ENCODE results near the gene DIAPH3. TPM values are rescaled to one million over a fixed set of nuclear protein-coding genes. Genes with fewer than 3 reads are reported as not detected.

Gene DIAPH3
- total RNA-seq, 1 experiment from 2014 or later: 27.6 TPM

DNA sequence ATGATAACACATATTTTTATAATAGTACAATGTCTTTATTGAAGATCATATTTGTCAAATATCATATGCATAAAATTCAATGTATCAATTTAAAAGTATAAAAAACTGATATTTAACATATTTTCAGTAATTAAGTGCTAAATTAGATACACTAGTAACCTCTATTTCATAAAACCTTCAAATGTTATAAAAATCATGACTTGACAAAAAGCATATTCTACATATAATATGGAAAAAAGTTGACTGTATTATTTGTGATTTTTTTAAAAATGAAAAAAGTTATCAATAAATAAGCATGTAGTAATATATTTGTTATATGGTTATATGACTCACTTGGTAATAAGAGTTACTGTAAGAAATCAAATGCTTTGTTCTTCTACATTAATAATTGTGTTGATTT is 356.9 kb downstream of the DIAPH3 start (continued):
- TF ChIP-seq, protein P1, sequence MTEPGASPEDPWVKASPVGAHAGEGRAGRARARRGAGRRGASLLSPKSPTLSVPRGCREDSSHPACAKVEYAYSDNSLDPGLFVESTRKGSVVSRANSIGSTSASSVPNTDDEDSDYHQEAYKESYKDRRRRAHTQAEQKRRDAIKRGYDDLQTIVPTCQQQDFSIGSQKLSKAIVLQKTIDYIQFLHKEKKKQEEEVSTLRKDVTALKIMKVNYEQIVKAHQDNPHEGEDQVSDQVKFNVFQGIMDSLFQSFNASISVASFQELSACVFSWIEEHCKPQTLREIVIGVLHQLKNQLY (CRISPR knock-in tag; IDR thresholded peaks at IDR 0.05): no peak
- TF ChIP-seq, protein P2, sequence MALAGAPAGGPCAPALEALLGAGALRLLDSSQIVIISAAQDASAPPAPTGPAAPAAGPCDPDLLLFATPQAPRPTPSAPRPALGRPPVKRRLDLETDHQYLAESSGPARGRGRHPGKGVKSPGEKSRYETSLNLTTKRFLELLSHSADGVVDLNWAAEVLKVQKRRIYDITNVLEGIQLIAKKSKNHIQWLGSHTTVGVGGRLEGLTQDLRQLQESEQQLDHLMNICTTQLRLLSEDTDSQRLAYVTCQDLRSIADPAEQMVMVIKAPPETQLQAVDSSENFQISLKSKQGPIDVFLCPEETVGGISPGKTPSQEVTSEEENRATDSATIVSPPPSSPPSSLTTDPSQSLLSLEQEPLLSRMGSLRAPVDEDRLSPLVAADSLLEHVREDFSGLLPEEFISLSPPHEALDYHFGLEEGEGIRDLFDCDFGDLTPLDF (CRISPR knock-in tag; IDR thresholded peaks at IDR 0.05): no peak
- TF ChIP-seq, protein P3, sequence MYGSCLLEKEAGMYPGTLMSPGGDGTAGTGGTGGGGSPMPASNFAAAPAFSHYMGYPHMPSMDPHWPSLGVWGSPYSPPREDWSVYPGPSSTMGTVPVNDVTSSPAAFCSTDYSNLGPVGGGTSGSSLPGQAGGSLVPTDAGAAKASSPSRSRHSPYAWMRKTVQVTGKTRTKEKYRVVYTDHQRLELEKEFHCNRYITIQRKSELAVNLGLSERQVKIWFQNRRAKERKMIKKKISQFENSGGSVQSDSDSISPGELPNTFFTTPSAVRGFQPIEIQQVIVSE (CRISPR knock-in tag; IDR thresholded peaks at IDR 0.05; ENCODE audit: borderline replicate concordance): no peak
- TF ChIP-seq, protein P4, sequence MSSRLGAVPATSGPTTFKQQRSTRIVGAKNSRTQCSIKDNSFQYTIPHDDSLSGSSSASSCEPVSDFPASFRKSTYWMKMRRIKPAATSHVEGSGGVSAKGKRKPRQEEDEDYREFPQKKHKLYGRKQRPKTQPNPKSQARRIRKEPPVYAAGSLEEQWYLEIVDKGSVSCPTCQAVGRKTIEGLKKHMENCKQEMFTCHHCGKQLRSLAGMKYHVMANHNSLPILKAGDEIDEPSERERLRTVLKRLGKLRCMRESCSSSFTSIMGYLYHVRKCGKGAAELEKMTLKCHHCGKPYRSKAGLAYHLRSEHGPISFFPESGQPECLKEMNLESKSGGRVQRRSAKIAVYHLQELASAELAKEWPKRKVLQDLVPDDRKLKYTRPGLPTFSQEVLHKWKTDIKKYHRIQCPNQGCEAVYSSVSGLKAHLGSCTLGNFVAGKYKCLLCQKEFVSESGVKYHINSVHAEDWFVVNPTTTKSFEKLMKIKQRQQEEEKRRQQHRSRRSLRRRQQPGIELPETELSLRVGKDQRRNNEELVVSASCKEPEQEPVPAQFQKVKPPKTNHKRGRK (CRISPR knock-in tag; IDR thresholded peaks at IDR 0.05; ENCODE audit: borderline replicate concordance): no peak
- TF ChIP-seq ZNF121 (CRISPR knock-in tag; IDR thresholded peaks at IDR 0.05): no peak
- no peak for TF ChIP-seq TEAD1 (CRISPR knock-in tag; IDR thresholded peaks at IDR 0.05)
- TF ChIP-seq NFE2L1 (CRISPR knock-in tag; IDR thresholded peaks at IDR 0.05): no peak
- TF ChIP-seq, protein P5, sequence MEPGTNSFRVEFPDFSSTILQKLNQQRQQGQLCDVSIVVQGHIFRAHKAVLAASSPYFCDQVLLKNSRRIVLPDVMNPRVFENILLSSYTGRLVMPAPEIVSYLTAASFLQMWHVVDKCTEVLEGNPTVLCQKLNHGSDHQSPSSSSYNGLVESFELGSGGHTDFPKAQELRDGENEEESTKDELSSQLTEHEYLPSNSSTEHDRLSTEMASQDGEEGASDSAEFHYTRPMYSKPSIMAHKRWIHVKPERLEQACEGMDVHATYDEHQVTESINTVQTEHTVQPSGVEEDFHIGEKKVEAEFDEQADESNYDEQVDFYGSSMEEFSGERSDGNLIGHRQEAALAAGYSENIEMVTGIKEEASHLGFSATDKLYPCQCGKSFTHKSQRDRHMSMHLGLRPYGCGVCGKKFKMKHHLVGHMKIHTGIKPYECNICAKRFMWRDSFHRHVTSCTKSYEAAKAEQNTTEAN (CRISPR knock-in tag; IDR thresholded peaks at IDR 0.05): no peak
- no peak for TF ChIP-seq HMGA2 (CRISPR knock-in tag; IDR thresholded peaks at IDR 0.05)

DNA sequence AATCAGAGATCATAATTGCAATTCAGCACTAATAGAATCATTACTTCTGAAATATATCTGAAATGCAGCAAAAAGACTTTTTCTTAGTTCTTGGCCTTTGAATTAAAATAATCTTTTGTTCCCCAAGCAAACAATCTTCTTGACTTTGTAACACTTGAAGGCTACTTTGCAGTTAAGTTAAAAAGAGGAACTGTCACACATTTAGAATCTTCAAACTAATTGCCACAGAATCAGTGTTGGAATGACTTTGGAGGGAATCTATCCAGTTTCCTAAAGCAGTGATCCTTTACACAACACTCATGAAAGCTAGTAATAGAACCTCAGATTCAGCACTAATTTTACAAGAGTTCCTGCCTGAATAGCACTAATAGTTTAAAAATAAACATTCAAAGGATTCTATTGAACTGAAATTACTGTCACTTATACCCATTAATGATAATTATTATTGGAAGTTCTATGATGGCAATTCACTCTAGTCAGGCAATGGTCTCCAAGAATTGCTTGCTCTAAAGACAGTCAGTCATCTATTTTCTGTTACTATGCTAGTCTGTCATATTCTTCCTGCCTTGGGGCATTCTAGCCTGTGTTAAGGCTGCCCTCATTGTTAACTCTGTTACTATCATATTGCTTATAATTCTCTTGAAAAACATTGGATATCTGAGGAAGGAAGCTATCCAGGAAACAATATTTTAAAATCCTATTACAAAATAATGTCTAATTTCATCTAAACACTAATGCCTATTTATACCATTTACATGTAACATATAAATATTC is 362.4 kb downstream of the DIAPH3 start:
- TF ChIP-seq, protein P4 (CRISPR knock-in tag; IDR thresholded peaks at IDR 0.05; ENCODE audit: borderline replicate concordance): no peak
- TF ChIP-seq FOXK1 (CRISPR knock-in tag; IDR thresholded peaks at IDR 0.05) (no peak), OVOL2 (CRISPR knock-in tag; IDR thresholded peaks at IDR 0.05; ENCODE audit: borderline replicate concordance) (no peak)
- no peak overlapping the region for H3K27ac Mint-ChIP-seq
- ATAC-seq (no peak), DNase-seq (ENCODE audit: low spot score) (no peak)
- H3K27me3 Mint-ChIP-seq (ENCODE audit: low read depth): no peaks in the 10 kb centered on the region
- POLR2A ChIA-PET: no interaction called here
- H3K9me3 Mint-ChIP-seq: no peaks in the 10 kb centered on the region
- CTCF ChIA-PET: no interaction called here
- no peaks in the 10 kb centered on the region for H3K36me3 Mint-ChIP-seq
- peaks cover 35% of the 10 kb centered on the region for H3K4me1 Mint-ChIP-seq
- no peak overlapping the region for H3K4me3 Mint-ChIP-seq

DNA sequence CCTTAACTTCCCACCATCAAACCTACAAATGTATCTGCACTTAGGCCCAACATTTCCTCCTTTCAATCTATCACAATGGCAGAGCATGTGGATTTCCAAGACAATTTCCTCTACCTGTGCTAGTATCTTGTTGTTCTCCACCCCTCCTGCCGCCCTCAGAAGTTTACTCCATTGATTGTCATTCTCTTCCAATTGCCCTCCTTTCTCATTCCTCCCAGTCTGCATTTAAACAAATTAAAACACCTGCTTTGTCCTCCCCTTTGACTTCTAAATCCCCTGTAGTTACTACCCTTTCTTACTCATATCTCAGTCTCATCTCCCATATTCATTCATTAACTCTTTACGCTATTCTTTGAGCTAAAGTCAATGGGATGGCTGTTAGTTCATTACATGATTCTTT is 370.6 kb downstream of the DIAPH3 start:
- Mint-ChIP-seq H3K36me3 (peaks cover 8% of the 10 kb centered on the region), H3K9me3 (peaks cover 4% of the 10 kb centered on the region; the same call in 1 of the 2 replicates), H3K27me3 (ENCODE audit: low read depth) (no peaks in the 10 kb centered on the region), H3K4me1 (peaks cover 15% of the 10 kb centered on the region), H3K4me3 (no peak overlapping the region), H3K27ac (no peak overlapping the region)
- DNase-seq (ENCODE audit: low spot score): no peak
- CTCF ChIA-PET: no interaction called here
- peak; percentile 91 for ATAC-seq
- TF ChIP-seq, protein P5 (CRISPR knock-in tag; IDR thresholded peaks at IDR 0.05): no peak
- TF ChIP-seq SOX15 (CRISPR knock-in tag; IDR thresholded peaks at IDR 0.05): no peak
- no peak for TF ChIP-seq PRRX2 (CRISPR knock-in tag; IDR thresholded peaks at IDR 0.05)
- TF ChIP-seq NR3C1 (CRISPR knock-in tag; conservative IDR thresholded peaks at IDR 0.05; ENCODE audit: low read depth): no peak
- no peak for TF ChIP-seq ZNF423 (CRISPR knock-in tag; IDR thresholded peaks at IDR 0.05)
- TF ChIP-seq ETV6 (CRISPR knock-in tag; IDR thresholded peaks at IDR 0.05): peak; percentile 79; the same call in 1 of the 2 replicates
- TF ChIP-seq, protein P6, sequence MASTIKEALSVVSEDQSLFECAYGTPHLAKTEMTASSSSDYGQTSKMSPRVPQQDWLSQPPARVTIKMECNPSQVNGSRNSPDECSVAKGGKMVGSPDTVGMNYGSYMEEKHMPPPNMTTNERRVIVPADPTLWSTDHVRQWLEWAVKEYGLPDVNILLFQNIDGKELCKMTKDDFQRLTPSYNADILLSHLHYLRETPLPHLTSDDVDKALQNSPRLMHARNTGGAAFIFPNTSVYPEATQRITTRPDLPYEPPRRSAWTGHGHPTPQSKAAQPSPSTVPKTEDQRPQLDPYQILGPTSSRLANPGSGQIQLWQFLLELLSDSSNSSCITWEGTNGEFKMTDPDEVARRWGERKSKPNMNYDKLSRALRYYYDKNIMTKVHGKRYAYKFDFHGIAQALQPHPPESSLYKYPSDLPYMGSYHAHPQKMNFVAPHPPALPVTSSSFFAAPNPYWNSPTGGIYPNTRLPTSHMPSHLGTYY (CRISPR knock-in tag; IDR thresholded peaks at IDR 0.05): 0 out of 2 replicates have a peak, but pooled peaks have one; percentile 32
- TF ChIP-seq, protein P7, sequence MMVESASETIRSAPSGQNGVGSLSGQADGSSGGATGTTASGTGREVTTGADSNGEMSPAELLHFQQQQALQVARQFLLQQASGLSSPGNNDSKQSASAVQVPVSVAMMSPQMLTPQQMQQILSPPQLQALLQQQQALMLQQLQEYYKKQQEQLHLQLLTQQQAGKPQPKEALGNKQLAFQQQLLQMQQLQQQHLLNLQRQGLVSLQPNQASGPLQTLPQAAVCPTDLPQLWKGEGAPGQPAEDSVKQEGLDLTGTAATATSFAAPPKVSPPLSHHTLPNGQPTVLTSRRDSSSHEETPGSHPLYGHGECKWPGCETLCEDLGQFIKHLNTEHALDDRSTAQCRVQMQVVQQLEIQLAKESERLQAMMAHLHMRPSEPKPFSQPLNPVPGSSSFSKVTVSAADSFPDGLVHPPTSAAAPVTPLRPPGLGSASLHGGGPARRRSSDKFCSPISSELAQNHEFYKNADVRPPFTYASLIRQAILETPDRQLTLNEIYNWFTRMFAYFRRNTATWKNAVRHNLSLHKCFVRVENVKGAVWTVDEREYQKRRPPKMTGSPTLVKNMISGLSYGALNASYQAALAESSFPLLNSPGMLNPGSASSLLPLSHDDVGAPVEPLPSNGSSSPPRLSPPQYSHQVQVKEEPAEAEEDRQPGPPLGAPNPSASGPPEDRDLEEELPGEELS (CRISPR knock-in tag; IDR thresholded peaks at IDR 0.05): peak; percentile 71; the same call in 1 of the 2 replicates
- no peak for TF ChIP-seq ZNF416 (CRISPR knock-in tag; IDR thresholded peaks at IDR 0.05)
- POLR2A ChIA-PET: no interaction called here

Measured in WTC11 (cell line).